ENCODE data around the gene FAM217B. TPM values are rescaled to one million over a fixed set of nuclear protein-coding genes. Genes with fewer than 3 reads are reported as not detected.

The FAM217B gene
- polyA plus RNA-seq, 1 donor from 2014 or later: 15.1 TPM

GRCh38 chr20:59932616-59933295 is 7.4 kb upstream of the FAM217B start:
- Histone ChIP-seq H3K36me3 (ENCODE audit: insufficient read depth, low read length) (no peaks in the 10 kb centered on the region), H3K4me3 (ENCODE audit: low read length) (no peak overlapping the region)

GRCh38 chr20:59933296-59933848 is 6.8 kb upstream of the FAM217B start, which contains the start of gene SYCP2:
TSS of gene SYCP2 (minus strand) at chr20:59933637. CDS start at chr20:59922413, 11,224 bp downstream.
- Histone ChIP-seq H3K9ac (ENCODE audit: low read length) (no peak within 1 kb of the TSS), H3K4me3 (ENCODE audit: low read length) (peak within 1 kb of the TSS; percentile 50), H3F3A (ENCODE audit: insufficient read depth, low read length, poor library complexity, severe bottlenecking) (no peaks in the 10 kb centered on the region), H3K36me3 (ENCODE audit: insufficient read depth, low read length) (no peaks in the 10 kb centered on the region), H3K79me2 (replicated peaks; ENCODE audit: insufficient read depth, low read length) (no peaks in the 10 kb centered on the region), H3K9me2 (ENCODE audit: insufficient read depth, low read length) (no peaks in the 10 kb centered on the region), H3K4me2 (ENCODE audit: low read length) (no peak within 1 kb of the TSS), H4K20me1 (ENCODE audit: insufficient read depth) (no peaks in the 10 kb centered on the region), H3K27ac (ENCODE audit: low read length) (no peak within 1 kb of the TSS), H3K27me3 (ENCODE audit: insufficient read depth, low read depth, low read length) (no peaks in the 10 kb centered on the region), H3K9me3 (ENCODE audit: low read length) (no peaks in the 10 kb centered on the region), H2AFZ (ENCODE audit: low read depth, low read length) (no peak within 1 kb of the TSS)
- TF ChIP-seq EZH2 (IDR thresholded peaks at IDR 0.05; ENCODE audit: borderline replicate concordance, insufficient read depth, low read length, poor library complexity, severe bottlenecking) (no peak), REST (IDR thresholded peaks at IDR 0.05; ENCODE audit: borderline replicate concordance) (no peak), EP300 (conservative IDR thresholded peaks at IDR 0.05; ENCODE audit: poor library complexity, severe bottlenecking) (no peak), TAF1 (IDR thresholded peaks at IDR 0.05; ENCODE audit: low read depth) (no peak), POLR2AphosphoS5 (IDR thresholded peaks at IDR 0.05) (no peak)

More at GRCh38 chr20:59932616-59933295, 7.4 kb upstream of the FAM217B start:
- Histone ChIP-seq H3K9me2 (ENCODE audit: insufficient read depth, low read length) (no peaks in the 10 kb centered on the region), H3K9me3 (ENCODE audit: low read length) (no peaks in the 10 kb centered on the region), H3F3A (ENCODE audit: insufficient read depth, low read length, poor library complexity, severe bottlenecking) (no peaks in the 10 kb centered on the region), H3K9ac (ENCODE audit: low read length) (no peak overlapping the region), H4K20me1 (ENCODE audit: insufficient read depth) (no peaks in the 10 kb centered on the region), H3K79me2 (replicated peaks; ENCODE audit: insufficient read depth, low read length) (no peaks in the 10 kb centered on the region), H3K4me2 (ENCODE audit: low read length) (no peak overlapping the region), H2AFZ (ENCODE audit: low read depth, low read length) (no peak overlapping the region), H3K27me3 (ENCODE audit: insufficient read depth, low read depth, low read length) (no peaks in the 10 kb centered on the region), H3K27ac (ENCODE audit: low read length) (no peak overlapping the region)
- TF ChIP-seq EZH2 (IDR thresholded peaks at IDR 0.05; ENCODE audit: borderline replicate concordance, insufficient read depth, low read length, poor library complexity, severe bottlenecking) (no peak), REST (IDR thresholded peaks at IDR 0.05; ENCODE audit: borderline replicate concordance) (no peak), TAF1 (IDR thresholded peaks at IDR 0.05; ENCODE audit: low read depth) (no peak), SMC3 (conservative IDR thresholded peaks at IDR 0.05; ENCODE audit: poor library complexity) (no peak)
